Endodermal cell (in vitro differentiated cells): ENCODE data around the gene ATP2B2. TPM values are rescaled to one million over a fixed set of nuclear protein-coding genes. Genes with fewer than 3 reads are reported as not detected.

Experiments
- DNase-seq: peaks from one replicate; pipeline ENCODE4 v3.0.0-alpha.2; 2017
- H3K27ac ChIP-seq: 2 replicates; pipeline ENCODE4 v1.5.1; 2013; ENCODE audit warnings: mild to moderate bottlenecking, low read depth, low read length, moderate library complexity
- H3K27me3 ChIP-seq: 2 replicates; pipeline ENCODE4 v1.6.1; 2013; ENCODE audit warnings: mild to moderate bottlenecking, low read length, moderate library complexity; ENCODE audit not compliant: insufficient read depth, control insufficient read depth, poor library complexity, severe bottlenecking
- H3K36me3 ChIP-seq: 2 replicates; pipeline ENCODE4 v1.7.0; 2013; ENCODE audit warnings: mild to moderate bottlenecking, low read length, moderate library complexity; ENCODE audit not compliant: control insufficient read depth, insufficient read depth
- H3K4me1 ChIP-seq: one replicate; pipeline ENCODE4 v1.7.0; 2013; ENCODE audit warnings: low read length; ENCODE audit not compliant: control insufficient read depth, insufficient read depth
- H3K4me3 ChIP-seq: 2 replicates; pipeline ENCODE4 v1.5.1; 2013; ENCODE audit warnings: mild to moderate bottlenecking, low read length, moderate library complexity
- H3K9ac ChIP-seq: 2 replicates; pipeline ENCODE4 v1.6.1; 2013; ENCODE audit warnings: mild to moderate bottlenecking, low read length, moderate library complexity; ENCODE audit not compliant: poor library complexity, severe bottlenecking; ENCODE audit errors: extremely low read depth
- H3K9me3 ChIP-seq: 2 replicates; pipeline ENCODE4 v1.6.1; 2013; ENCODE audit warnings: mild to moderate bottlenecking, low read length, moderate library complexity; ENCODE audit not compliant: control insufficient read depth
- H3K27ac Mint-ChIP-seq: 2 replicates; pipeline ENCODE4 v1.8.0; 2020; ENCODE audit warnings: mixed read lengths
- H3K27me3 Mint-ChIP-seq: 2 replicates; pipeline ENCODE4 v1.8.0; 2021; ENCODE audit warnings: mild to moderate bottlenecking, mixed read lengths; ENCODE audit not compliant: insufficient read depth
- H3K36me3 Mint-ChIP-seq: 2 replicates; pipeline ENCODE4 v1.8.0; 2020; ENCODE audit warnings: low read depth, mixed read lengths
- H3K4me1 Mint-ChIP-seq: 2 replicates; pipeline ENCODE4 v1.8.0; 2020; ENCODE audit warnings: mixed read lengths
- H3K4me3 Mint-ChIP-seq: 2 replicates; pipeline ENCODE4 v1.8.0; 2020; ENCODE audit warnings: mild to moderate bottlenecking, moderate library complexity, mixed read lengths
- H3K9me3 Mint-ChIP-seq: 2 replicates; pipeline ENCODE4 v1.8.0; 2020; ENCODE audit warnings: mild to moderate bottlenecking, mixed read lengths
- WGBS, 2 experiments: methylation state at CpG; one replicate each; pipeline versions ENCODE4 v1.1.5 to v1.1.7; 2013; ENCODE audit warnings: missing lambda C conversion rate in 2 of 2, mixed read lengths in 1 of 2; ENCODE audit not compliant: insufficient coverage in 1 of 2, insufficient read length in 1 of 2; 5-methylcytosine and 5-hydroxymethylcytosine counted together
- total RNA-seq, 2 donors: library from RNA; stranded (reverse); fragmentation: NEBNext Ultra II Directional in 1 of 2; extraction: Animal tissue kit (Norgen Biotek cat#: 25700) in 1 of 2; gene quantifications; 2 replicates in 1 of 2; 3 replicates in 1 of 2; pipeline ENCODE4 v1.2.1, GENCODE V29; 2021
- TF ChIP-seq, protein P1 (sequence below): fragments of 200-600 bp; sonication (generic); conservative IDR thresholded peaks from 2 replicates; pipeline ENCODE4 v1.5.0; 2021; ENCODE audit warnings: antibody characterized with exemption, mild to moderate bottlenecking

Gene ATP2B2
- total RNA-seq, 2 donors from 2014 or later = 0.09 TPM; not detected in 1

DNA sequence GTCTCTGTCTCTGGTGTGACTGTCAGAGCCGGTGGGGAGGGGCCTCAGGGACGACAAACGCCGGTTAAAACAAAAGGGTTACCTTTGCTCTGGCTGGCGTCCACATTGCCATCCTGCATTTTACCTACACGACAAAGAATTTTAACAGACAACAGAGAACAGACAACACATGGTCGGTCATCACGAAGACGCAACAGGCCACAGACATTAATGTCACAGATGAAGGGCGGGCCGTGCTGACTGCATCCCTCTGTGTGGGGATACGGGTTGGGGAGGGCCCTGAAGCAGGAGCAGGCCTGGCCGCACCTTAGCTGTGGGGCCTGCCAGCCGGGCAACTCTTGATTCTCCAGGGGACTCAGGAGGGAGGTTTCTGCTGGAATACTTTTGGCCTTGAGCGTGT lies 126.2 kb downstream of the ATP2B2 start:
- Mint-ChIP-seq H3K36me3 (no peaks in the 10 kb centered on the region), H3K27ac (no peak overlapping the region), H3K4me3 (no peak overlapping the region), H3K9me3 (no peaks in the 10 kb centered on the region), H3K4me1 (no peaks in the 10 kb centered on the region), H3K27me3 (no peaks in the 10 kb centered on the region)
- H3K36me3 ChIP-seq = no peaks in the 10 kb centered on the region
- 88 to 89% methylated on average over 7 to 15 of the region's 15 CpGs for WGBS, 2 experiments
- H3K9me3 ChIP-seq = no peaks in the 10 kb centered on the region
- no peaks in the 10 kb centered on the region for H3K4me1 ChIP-seq
- TF ChIP-seq, protein P1, sequence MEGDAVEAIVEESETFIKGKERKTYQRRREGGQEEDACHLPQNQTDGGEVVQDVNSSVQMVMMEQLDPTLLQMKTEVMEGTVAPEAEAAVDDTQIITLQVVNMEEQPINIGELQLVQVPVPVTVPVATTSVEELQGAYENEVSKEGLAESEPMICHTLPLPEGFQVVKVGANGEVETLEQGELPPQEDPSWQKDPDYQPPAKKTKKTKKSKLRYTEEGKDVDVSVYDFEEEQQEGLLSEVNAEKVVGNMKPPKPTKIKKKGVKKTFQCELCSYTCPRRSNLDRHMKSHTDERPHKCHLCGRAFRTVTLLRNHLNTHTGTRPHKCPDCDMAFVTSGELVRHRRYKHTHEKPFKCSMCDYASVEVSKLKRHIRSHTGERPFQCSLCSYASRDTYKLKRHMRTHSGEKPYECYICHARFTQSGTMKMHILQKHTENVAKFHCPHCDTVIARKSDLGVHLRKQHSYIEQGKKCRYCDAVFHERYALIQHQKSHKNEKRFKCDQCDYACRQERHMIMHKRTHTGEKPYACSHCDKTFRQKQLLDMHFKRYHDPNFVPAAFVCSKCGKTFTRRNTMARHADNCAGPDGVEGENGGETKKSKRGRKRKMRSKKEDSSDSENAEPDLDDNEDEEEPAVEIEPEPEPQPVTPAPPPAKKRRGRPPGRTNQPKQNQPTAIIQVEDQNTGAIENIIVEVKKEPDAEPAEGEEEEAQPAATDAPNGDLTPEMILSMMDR = no peak
- no peaks in the 10 kb centered on the region for H3K27me3 ChIP-seq
- no peak overlapping the region for H3K27ac ChIP-seq
- no peak overlapping the region for H3K9ac ChIP-seq
- no peak overlapping the region for H3K4me3 ChIP-seq
- no peak for DNase-seq

DNA sequence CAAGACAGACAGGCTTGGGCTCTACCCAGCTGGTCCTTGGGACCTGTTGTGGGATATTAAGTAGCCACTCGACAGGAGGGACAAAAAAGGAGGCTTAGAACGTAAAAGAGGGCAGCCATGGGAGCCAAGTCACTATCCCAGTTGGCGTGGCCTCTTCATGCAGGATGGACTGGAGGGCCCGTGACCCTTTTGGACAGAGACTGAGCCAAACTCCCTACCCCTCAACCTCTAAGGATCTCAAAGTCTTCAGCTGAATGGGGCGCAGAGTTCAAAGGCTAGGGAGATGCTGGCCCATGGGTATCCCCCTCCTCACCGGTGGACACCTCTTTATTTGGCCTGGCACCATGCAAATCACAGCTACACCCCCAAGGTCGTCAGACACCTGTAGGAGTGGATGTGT lies 126.6 kb downstream of the ATP2B2 start:
- Mint-ChIP-seq H3K27ac (no peak overlapping the region), H3K27me3 (no peaks in the 10 kb centered on the region), H3K4me1 (no peaks in the 10 kb centered on the region), H3K36me3 (no peaks in the 10 kb centered on the region), H3K9me3 (no peaks in the 10 kb centered on the region), H3K4me3 (no peak overlapping the region)
- DNase-seq = no peak
- WGBS, 2 experiments = 89 to 92% methylated on average over 3 to 7 of the region's 7 CpGs
- Histone ChIP-seq H3K9ac (no peak overlapping the region), H3K27me3 (no peaks in the 10 kb centered on the region), H3K4me1 (no peaks in the 10 kb centered on the region), H3K27ac (no peak overlapping the region), H3K36me3 (no peaks in the 10 kb centered on the region), H3K4me3 (no peak overlapping the region), H3K9me3 (no peaks in the 10 kb centered on the region)
- TF ChIP-seq, protein P1 = no peak

DNA sequence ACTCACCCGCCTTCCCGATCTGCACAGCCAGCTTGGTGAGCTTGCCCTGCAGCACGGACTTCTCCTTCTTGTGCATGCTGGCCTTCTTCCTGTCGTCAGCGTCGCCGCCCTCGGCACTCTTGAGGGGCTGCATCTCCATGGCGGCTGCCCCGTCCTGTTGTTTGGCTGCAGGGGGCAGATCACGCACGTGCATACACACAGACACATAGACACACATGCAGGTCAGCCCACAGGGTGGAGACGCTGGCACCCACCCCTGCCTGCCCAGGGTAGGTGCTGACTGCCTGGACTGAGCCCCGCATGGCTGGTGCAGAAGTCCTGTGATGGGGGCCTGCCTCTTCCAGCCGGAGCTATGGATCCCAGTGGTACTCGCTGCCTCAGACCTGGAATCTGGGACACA lies 127.1 kb downstream of the ATP2B2 start:
- H3K27me3 ChIP-seq = no peaks in the 10 kb centered on the region
- no peaks in the 10 kb centered on the region for H3K36me3 Mint-ChIP-seq
- no peak overlapping the region for H3K9ac ChIP-seq
- no peaks in the 10 kb centered on the region for H3K4me1 ChIP-seq
- H3K27me3 Mint-ChIP-seq = no peaks in the 10 kb centered on the region
- no peak overlapping the region for H3K4me3 ChIP-seq
- no peaks in the 10 kb centered on the region for H3K36me3 ChIP-seq
- H3K9me3 Mint-ChIP-seq = no peaks in the 10 kb centered on the region
- DNase-seq = no peak
- H3K9me3 ChIP-seq = no peaks in the 10 kb centered on the region
- H3K4me1 Mint-ChIP-seq = no peaks in the 10 kb centered on the region
- no peak overlapping the region for H3K27ac Mint-ChIP-seq
- no peak overlapping the region for H3K4me3 Mint-ChIP-seq
- 90 to 94% methylated on average over 5 to 16 of the region's 16 CpGs for WGBS, 2 experiments
- H3K27ac ChIP-seq = no peak overlapping the region
- TF ChIP-seq, protein P1 = no peak
